Activated CD4-positive, alpha-beta memory T cell treated with anti-CD3 and anti-CD28 coated beads, Interleukin-2, amount 10 ng/mL, durations not matched to agents 7 days and 5 days (primary cell): ENCODE data around the gene RABGEF1. TPM values are rescaled to one million over a fixed set of nuclear protein-coding genes. Genes with fewer than 3 reads are reported as not detected.
A peak's percentile ranks its signal among the peaks of the same experiment; 100 is the strongest.
"Not testable (repeated sequence)": the region's sequence is repeated elsewhere in the genome, so short reads cannot be mapped to it uniquely, and the experiment has no call there.

Source experiments
- CTCF ChIA-PET: fragments of 350-600 bp; sonication (Branson Sonifier 250); formaldehyde crosslinking; loops from one replicate; lab custom pipeline; 2021; ENCODE audit warnings: antibody characterized with exemption, inconsistent platforms; lab: Charles Lee
- POLR2A ChIA-PET: fragments of 350-600 bp; sonication (Branson Sonifier 250); formaldehyde crosslinking; loops from one replicate; lab custom pipeline; 2021; ENCODE audit warnings: antibody characterized with exemption; lab: Charles Lee
- DNase-seq: peaks from one replicate; pipeline ENCODE4 v3.0.0-alpha.2; 2020
- H3K27ac Mint-ChIP-seq: one replicate; pipeline ENCODE4 v1.8.0; 2021; ENCODE audit warnings: mild to moderate bottlenecking, mixed read lengths
- H3K27me3 Mint-ChIP-seq: one replicate; pipeline ENCODE4 v1.8.0; 2021; ENCODE audit warnings: mixed read lengths
- H3K36me3 Mint-ChIP-seq: one replicate; pipeline ENCODE4 v1.8.0; 2021; ENCODE audit warnings: low read depth, mixed read lengths
- H3K4me1 Mint-ChIP-seq: one replicate; pipeline ENCODE4 v1.8.0; 2021; ENCODE audit warnings: mixed read lengths
- H3K4me3 Mint-ChIP-seq: one replicate; pipeline ENCODE4 v1.8.0; 2021; ENCODE audit warnings: mild to moderate bottlenecking, mixed read lengths
- H3K9me3 Mint-ChIP-seq: one replicate; pipeline ENCODE4 v1.8.0; 2021; ENCODE audit warnings: mixed read lengths
- total RNA-seq, 2 experiments: library from RNA; stranded (reverse); gene quantifications; one replicate each; pipeline ENCODE4 v1.2.3, GENCODE V29; 2021

The RABGEF1 gene
- total RNA-seq, 2 experiments from 2014 or later, result 22.1 to 24.2 TPM

DNA sequence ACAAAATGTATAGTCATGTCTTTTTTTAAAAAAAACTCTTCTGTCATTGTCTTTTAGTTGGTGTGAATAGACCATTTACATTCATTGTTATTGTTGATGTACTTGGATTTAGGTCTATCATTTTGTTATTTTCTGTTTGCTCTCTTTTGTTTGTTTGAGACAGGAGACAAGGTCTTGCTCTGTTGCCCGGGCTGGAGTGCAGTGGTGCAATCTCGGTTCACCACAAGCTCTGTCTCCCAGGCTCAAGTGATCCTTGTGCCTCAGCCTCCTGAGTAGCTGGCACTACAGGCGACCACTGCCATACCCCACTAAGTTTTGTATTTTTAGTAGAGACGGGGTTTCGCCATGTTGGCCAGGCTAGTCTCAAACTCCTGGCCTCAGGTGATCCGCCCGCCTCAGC, 23.9 kb upstream of the RABGEF1 start:
- H3K27me3 Mint-ChIP-seq, H3K27ac Mint-ChIP-seq, H3K4me3 Mint-ChIP-seq, H3K9me3 Mint-ChIP-seq, CTCF ChIA-PET, DNase-seq, POLR2A ChIA-PET, H3K4me1 Mint-ChIP-seq: not testable (repeated sequence)
- H3K36me3 Mint-ChIP-seq, result peaks cover 25% of the 10 kb centered on the region

DNA sequence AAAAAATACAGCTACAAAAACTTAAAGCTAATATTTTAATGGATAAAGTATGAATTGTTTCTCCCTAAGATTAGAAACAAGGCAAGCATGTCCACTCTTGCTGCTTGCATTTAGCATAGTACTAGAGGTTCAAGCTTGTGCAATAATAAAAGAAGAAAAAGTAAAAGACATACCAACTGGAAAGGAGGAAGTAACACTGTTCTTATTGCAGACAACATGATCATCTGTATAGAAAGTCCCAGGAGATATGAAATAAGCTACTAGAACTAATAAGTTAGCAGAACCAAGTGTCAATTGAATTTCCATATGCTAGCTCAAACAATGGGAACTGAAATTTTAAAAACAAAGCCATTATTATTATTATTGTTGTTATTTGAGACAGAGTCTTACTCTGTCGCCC, 20.0 kb upstream of the RABGEF1 start:
- Mint-ChIP-seq H3K27ac (no peak overlapping the region), H3K9me3 (peaks cover 16% of the 10 kb centered on the region), H3K4me1 (no peaks in the 10 kb centered on the region), H3K36me3 (peaks cover 19% of the 10 kb centered on the region), H3K27me3 (no peaks in the 10 kb centered on the region), H3K4me3 (no peak overlapping the region)
- DNase-seq, result no peak
- POLR2A ChIA-PET, result no interaction called here
- CTCF ChIA-PET, result interaction anchor here (0.7 kb wide), 1 partner anchor 208 kb away, joined by 3 read pairs; no protein-coding TSS in a partner anchor

DNA sequence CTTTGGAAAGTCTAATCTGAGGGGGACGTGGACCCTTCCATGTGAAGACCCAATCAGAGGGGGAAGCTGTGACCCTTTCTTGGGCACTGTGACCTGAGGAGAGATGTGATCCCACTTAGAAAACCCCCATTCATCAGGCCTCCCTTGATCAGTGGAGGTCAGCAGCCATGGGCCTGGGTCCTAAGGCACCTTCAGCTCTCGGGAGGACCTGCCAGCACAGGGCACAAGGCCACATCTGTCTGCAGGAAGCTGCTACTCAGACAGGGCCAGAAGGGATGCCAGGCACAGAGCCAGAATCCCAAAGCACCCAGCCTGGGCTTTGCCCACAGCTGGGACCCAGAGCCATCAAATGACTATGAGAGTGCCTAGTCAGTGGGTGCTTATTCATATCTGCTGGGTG, 14.7 kb upstream of the RABGEF1 start:
- Mint-ChIP-seq H3K27me3 (no peaks in the 10 kb centered on the region), H3K4me1 (no peaks in the 10 kb centered on the region), H3K9me3 (peaks cover 16% of the 10 kb centered on the region), H3K36me3 (peaks cover 17% of the 10 kb centered on the region), H3K27ac (no peak overlapping the region), H3K4me3 (no peak overlapping the region)
- CTCF ChIA-PET, result no interaction called here
- POLR2A ChIA-PET, result no interaction called here
- DNase-seq, result no peak

DNA sequence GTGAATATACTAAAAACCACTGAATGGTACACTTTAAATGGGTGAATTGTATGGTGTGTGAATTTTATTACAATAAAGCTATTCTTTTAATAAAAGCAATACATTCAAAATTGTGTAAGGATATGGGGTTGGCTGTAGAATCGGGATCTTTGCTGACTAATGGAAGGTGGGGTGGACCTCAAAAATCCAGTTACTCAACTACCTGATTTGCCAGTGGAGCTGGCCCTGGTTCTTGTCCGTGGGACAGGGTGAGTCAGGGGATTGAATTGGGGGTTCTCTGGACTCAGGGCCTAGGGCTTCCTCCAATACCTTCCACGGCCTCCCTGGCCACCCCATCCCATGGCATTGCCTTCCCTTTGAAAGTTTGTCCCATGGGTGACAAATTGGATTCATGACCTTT, 13.5 kb upstream of the RABGEF1 start:
- CTCF ChIA-PET, result no interaction called here

DNA sequence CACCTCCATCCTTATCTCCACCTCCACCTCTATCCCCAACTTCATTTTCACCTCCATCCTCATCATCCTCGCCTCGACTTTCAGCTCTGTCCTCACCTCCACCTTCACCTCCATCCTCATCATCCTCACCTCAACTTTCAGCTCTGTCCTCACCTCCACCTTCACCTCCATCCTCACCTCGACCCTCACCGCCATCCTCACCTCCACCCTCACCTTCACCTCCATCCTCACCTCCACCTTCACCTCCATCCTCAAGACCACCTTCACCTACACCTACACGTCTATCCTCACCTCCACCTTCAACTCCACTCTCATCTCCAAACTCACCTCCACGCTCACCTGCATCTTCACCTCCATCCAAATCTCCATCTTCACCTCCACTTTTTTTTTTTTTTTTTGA, 12.0 kb upstream of the RABGEF1 start:
- no peak for DNase-seq
- peaks cover 14% of the 10 kb centered on the region for H3K36me3 Mint-ChIP-seq
- no peaks in the 10 kb centered on the region for H3K27me3 Mint-ChIP-seq
- ChIA-PET CTCF (no interaction called here), POLR2A (interaction anchor here (0.8 kb wide), 1 partner anchor 10 kb away, joined by 3 read pairs; no protein-coding TSS in a partner anchor)
- H3K4me3 Mint-ChIP-seq, result no peak overlapping the region
- peaks cover 13% of the 10 kb centered on the region for H3K9me3 Mint-ChIP-seq
- no peak overlapping the region for H3K27ac Mint-ChIP-seq
- no peaks in the 10 kb centered on the region for H3K4me1 Mint-ChIP-seq

More for the DNA sequence above, 13.5 kb upstream of the RABGEF1 start:
- Mint-ChIP-seq H3K4me3 (no peak overlapping the region), H3K36me3 (peaks cover 17% of the 10 kb centered on the region), H3K4me1 (no peaks in the 10 kb centered on the region), H3K27me3 (no peaks in the 10 kb centered on the region), H3K27ac (no peak overlapping the region), H3K9me3 (peaks cover 16% of the 10 kb centered on the region)
- DNase-seq, result no peak
- POLR2A ChIA-PET, result no interaction called here

DNA sequence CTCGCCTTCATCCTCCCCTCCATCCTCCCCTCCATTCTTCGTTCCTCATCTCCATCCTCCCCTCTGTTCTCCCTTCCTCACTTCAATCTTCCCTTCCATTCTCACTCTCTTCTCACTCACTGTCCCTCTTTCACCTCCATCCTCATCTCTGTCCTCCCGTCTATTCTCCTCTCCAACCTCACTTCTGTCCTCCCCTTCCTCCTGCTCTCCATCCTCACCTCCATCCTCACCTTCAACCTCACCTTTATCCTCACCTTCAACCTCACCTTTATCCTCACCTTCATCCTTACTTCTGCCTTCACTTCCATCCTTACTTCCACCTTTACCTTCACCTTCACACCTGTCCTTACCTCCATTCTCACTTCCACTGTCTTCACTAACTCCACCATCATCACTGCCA, 11.3 kb upstream of the RABGEF1 start:
- DNase-seq, result no peak
- Mint-ChIP-seq H3K4me1 (no peaks in the 10 kb centered on the region), H3K36me3 (peaks cover 11% of the 10 kb centered on the region), H3K9me3 (peaks cover 11% of the 10 kb centered on the region), H3K27me3 (no peaks in the 10 kb centered on the region), H3K4me3 (no peak overlapping the region), H3K27ac (no peak overlapping the region)
- POLR2A ChIA-PET, result no interaction called here
- CTCF ChIA-PET, result no interaction called here

DNA sequence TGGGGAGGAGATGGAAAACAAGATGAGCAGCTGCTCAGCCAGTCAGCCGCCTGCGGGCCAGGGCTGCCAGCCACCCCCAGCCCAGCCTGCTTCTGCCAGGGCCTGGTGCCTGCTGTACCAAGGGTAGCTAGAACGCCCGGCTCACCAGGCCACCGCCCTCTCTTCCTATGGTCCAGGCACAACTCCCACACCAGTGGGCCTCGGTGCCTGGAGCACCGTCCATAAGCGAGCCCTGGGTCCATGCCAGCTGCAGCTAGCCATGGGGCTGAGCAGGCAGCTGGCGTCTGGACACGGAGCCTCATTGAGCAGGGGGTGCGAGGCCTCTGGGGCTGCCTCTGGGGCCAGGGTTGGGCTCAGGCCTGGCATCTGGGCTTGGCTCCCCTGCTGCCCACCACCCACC, 8.5 kb upstream of the RABGEF1 start:
- POLR2A ChIA-PET, result interaction anchor here (1.4 kb wide), 1 partner anchor 8 kb away, joined by 8 read pairs; the partner anchor contains the start of gene RABGEF1
- CTCF ChIA-PET, result no interaction called here
- DNase-seq, result no peak
- Mint-ChIP-seq H3K4me1 (peaks cover 9% of the 10 kb centered on the region), H3K27me3 (no peaks in the 10 kb centered on the region), H3K9me3 (peaks cover 14% of the 10 kb centered on the region), H3K27ac (no peak overlapping the region), H3K4me3 (no peak overlapping the region), H3K36me3 (peaks cover 21% of the 10 kb centered on the region)

DNA sequence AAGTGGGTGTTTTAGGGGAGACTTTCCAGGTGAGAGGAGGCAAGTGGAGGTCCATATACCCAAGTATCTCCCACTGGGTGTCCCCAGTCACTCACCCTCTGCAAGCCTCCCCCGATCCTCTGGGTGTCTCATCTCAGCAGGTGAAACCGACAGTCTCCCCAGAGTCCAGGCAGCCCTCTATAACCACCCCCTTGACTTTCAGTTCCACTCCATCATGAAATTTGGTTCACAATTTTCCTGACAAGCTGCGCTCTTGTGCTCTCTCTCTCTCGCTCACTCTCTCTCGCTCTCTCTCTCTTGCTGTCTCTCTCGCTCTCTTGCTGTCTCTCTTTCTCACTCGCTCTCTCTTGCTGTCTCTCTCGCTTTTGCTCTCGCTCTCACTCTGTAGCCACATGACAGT, 8.1 kb upstream of the RABGEF1 start:
- peaks cover 9% of the 10 kb centered on the region for H3K4me1 Mint-ChIP-seq
- H3K4me3 Mint-ChIP-seq, result no peak overlapping the region
- DNase-seq, result no peak
- H3K9me3 Mint-ChIP-seq, result peaks cover 14% of the 10 kb centered on the region
- ChIA-PET CTCF (no interaction called here), POLR2A (interaction anchor here (1.4 kb wide), 1 partner anchor 8 kb away, joined by 8 read pairs; the partner anchor contains the start of gene RABGEF1)
- peaks cover 25% of the 10 kb centered on the region for H3K36me3 Mint-ChIP-seq
- no peak overlapping the region for H3K27ac Mint-ChIP-seq
- no peaks in the 10 kb centered on the region for H3K27me3 Mint-ChIP-seq

DNA sequence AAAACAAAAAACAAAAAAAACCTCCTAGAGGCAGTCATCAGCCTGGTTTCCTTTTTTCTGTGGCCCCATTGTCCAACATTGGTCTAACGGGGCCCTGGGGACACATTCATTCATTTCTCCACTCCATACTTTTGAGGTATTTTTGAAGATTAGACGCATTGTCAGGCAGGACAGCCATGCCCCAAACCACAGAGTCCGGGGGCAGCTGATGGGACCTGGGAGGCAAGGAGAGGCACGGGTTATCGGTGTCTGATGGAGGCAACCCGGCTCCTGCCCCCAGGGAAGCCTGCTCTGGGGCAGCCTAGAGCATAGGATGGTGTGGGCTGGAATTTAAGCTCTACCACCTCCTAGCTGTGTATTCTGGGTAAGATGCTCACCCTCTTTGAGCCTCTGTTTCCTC, 6.5 kb upstream of the RABGEF1 start:
- ChIA-PET POLR2A (no interaction called here), CTCF (no interaction called here)
- H3K27me3 Mint-ChIP-seq, result no peaks in the 10 kb centered on the region
- DNase-seq, result no peak
- peaks cover 11% of the 10 kb centered on the region for H3K4me1 Mint-ChIP-seq
- H3K36me3 Mint-ChIP-seq, result peaks cover 30% of the 10 kb centered on the region
- peaks cover 14% of the 10 kb centered on the region for H3K9me3 Mint-ChIP-seq
- no peak overlapping the region for H3K4me3 Mint-ChIP-seq
- H3K27ac Mint-ChIP-seq, result no peak overlapping the region

DNA sequence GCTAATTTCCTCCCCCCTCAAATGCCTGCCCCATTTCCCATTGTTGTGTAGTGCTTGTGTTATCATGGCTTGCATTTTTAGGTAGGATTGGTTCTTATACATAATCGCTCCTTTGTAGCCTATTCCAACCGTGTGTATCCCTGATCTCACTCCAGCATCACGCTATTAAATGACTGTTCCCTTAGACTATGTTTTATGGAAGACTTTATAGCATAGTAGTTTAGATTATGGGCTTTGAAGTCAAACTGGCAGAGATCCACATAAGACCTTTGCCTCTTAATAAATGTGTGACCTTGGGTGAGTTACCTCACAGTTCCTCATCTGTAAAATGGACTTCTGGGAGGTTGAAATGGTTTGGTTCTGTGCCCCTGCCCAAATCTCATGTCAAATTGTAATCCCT, 5.4 kb upstream of the RABGEF1 start:
- Mint-ChIP-seq H3K4me1 (peaks cover 20% of the 10 kb centered on the region), H3K9me3 (peaks cover 14% of the 10 kb centered on the region), H3K4me3 (no peak overlapping the region), H3K27ac (no peak overlapping the region), H3K27me3 (no peaks in the 10 kb centered on the region), H3K36me3 (peaks cover 34% of the 10 kb centered on the region)
- DNase-seq, result no peak
- ChIA-PET CTCF (no interaction called here), POLR2A (no interaction called here)

DNA sequence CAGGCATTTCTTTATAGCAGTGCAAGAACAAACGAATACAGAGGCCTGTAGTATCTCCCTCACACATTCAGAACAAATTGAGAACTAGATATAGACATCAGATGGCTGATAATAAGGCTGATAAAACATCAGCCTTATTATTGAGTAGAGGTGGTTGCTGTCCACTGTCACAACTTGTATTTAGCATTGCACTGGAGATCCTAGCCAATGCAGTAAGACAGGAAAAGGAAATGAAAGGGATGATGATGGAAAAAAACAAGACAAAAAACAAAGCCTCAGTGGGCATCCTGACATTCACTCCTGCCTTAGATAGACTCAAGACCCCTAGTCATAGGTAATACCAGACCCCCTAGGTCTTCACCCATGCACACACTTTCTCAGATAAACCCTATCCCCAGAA, 4.7 kb upstream of the RABGEF1 start:
- Mint-ChIP-seq H3K4me3 (no peak overlapping the region), H3K36me3 (peaks cover 36% of the 10 kb centered on the region), H3K27me3 (no peaks in the 10 kb centered on the region), H3K4me1 (peaks cover 23% of the 10 kb centered on the region), H3K9me3 (peaks cover 14% of the 10 kb centered on the region), H3K27ac (no peak overlapping the region)
- ChIA-PET CTCF (no interaction called here), POLR2A (no interaction called here)
- DNase-seq, result no peak

DNA sequence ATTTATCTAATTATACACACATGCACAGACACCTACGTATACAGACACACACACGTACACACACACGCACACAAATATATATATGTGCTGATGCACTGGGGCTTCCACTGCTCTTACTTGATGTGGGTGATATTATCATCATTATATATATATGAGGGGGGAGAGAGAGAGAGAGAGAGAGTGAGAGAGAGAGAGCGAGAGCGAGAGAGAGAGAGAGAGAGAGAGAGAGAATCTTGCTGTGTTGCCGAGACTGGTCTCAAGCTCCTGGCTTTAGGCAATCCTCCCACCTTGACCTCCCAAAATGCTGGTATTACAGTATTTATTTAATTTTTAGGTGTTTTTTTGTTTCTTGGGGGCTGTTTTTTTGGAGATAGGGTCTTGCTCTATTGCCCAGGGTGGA, 3.6 kb upstream of the RABGEF1 start:
- POLR2A ChIA-PET, result no interaction called here
- peaks cover 14% of the 10 kb centered on the region for H3K9me3 Mint-ChIP-seq
- CTCF ChIA-PET, result no interaction called here
- H3K4me3 Mint-ChIP-seq, result no peak overlapping the region
- no peak overlapping the region for H3K27ac Mint-ChIP-seq
- peaks cover 31% of the 10 kb centered on the region for H3K4me1 Mint-ChIP-seq
- no peaks in the 10 kb centered on the region for H3K27me3 Mint-ChIP-seq
- H3K36me3 Mint-ChIP-seq, result peaks cover 36% of the 10 kb centered on the region
- DNase-seq, result no peak

DNA sequence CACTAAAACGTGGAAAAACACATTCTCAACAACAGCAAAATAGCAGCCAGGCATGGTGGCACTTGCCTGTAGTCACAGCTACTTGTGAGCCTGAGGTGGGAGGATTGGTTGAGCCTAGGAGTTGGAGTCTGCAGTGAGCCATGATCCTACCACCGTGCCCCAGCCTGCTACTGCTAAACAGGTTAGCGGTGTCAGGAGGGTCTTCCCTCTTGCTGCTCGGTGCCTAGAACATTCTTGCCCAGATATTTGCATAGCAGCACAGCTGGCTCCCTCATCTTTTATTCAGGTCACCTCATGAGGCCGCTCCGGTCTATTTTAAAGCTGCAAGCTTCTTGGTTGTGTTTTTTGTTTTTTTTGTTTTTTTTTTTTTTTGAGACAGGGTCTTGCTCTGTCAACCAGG, 2.9 kb upstream of the RABGEF1 start:
- DNase-seq, result no peak
- no peak overlapping the region for H3K27ac Mint-ChIP-seq
- peaks cover 37% of the 10 kb centered on the region for H3K4me1 Mint-ChIP-seq
- ChIA-PET CTCF (no interaction called here), POLR2A (interaction anchor here (1.2 to 3.4 kb wide), 2 partner anchors 9 to 56 kb away, joined by 3 to 12 read pairs; no protein-coding TSS in a partner anchor)
- H3K36me3 Mint-ChIP-seq, result peaks cover 36% of the 10 kb centered on the region
- H3K27me3 Mint-ChIP-seq, result no peaks in the 10 kb centered on the region
- peaks cover 14% of the 10 kb centered on the region for H3K9me3 Mint-ChIP-seq
- no peak overlapping the region for H3K4me3 Mint-ChIP-seq

DNA sequence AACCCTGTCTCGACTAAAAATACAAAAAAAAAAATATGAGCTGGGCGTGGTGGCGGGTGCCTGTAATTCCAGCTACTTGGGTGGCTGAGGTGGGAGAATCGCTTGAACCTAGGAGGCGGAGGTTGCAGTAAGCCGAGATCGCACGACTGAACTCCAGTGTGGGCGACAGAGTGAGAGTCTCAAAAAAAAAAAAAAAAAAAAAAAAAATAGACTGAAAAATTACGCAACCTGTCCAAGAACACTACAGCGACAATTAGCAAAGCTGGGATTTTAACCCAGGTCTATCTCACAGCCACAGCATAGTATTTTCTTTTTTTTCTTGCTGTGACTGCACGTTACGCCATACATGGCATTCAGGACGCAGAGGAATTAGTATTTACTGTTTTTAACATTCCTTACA, 1.1 kb upstream of the RABGEF1 start:
- POLR2A ChIA-PET, result interaction anchor here (1.0 to 4.4 kb wide), 12 partner anchors 7 to 625 kb away, joined by 3 to 25 read pairs (median 8); partner anchors contain the start of genes CRCP, KCTD7 and SBDS
- Mint-ChIP-seq H3K27me3 (no peaks in the 10 kb centered on the region), H3K4me3 (peak overlapping the region; percentile 93), H3K4me1 (peaks cover 38% of the 10 kb centered on the region), H3K9me3 (peaks cover 14% of the 10 kb centered on the region), H3K36me3 (peaks cover 36% of the 10 kb centered on the region), H3K27ac (peak overlapping the region; percentile 96)
- DNase-seq, result no peak
- CTCF ChIA-PET, result interaction anchor here (0.6 to 1.0 kb wide), 2 partner anchors 107 to 326 kb away, joined by 6 to 7 read pairs; no protein-coding TSS in a partner anchor
